Stomach (tissue), 4 donors: ENCODE data around the gene NAB2.

Experiments used
- EP300 ChIP-seq: sonication (generic); formaldehyde crosslinking; IDR thresholded peaks from one replicate; pipeline ENCODE4 v1.6.1; 2017; ENCODE audit warnings: antibody characterized with exemption
- POLR2AphosphoS5 ChIP-seq, 3 donors: sonication (generic); formaldehyde crosslinking; IDR thresholded peaks; one replicate each; pipeline ENCODE4 v1.6.1; 2016; ENCODE audit warnings: antibody characterized with exemption in 3 of 3
- TF ChIP-seq, protein P1 (sequence below), 7 experiments: fragments of 450-650 bp in 4 of 7; fragments of 200-600 bp in 3 of 7; sonication (generic) in 3 of 7; IDR thresholded peaks; one replicate each; pipeline ENCODE4 v1.5.1; 2016 to 2019; ENCODE audit warnings: antibody characterized with exemption in 7 of 7, control low read depth in 2 of 7, mild to moderate bottlenecking in 1 of 7

DNA sequence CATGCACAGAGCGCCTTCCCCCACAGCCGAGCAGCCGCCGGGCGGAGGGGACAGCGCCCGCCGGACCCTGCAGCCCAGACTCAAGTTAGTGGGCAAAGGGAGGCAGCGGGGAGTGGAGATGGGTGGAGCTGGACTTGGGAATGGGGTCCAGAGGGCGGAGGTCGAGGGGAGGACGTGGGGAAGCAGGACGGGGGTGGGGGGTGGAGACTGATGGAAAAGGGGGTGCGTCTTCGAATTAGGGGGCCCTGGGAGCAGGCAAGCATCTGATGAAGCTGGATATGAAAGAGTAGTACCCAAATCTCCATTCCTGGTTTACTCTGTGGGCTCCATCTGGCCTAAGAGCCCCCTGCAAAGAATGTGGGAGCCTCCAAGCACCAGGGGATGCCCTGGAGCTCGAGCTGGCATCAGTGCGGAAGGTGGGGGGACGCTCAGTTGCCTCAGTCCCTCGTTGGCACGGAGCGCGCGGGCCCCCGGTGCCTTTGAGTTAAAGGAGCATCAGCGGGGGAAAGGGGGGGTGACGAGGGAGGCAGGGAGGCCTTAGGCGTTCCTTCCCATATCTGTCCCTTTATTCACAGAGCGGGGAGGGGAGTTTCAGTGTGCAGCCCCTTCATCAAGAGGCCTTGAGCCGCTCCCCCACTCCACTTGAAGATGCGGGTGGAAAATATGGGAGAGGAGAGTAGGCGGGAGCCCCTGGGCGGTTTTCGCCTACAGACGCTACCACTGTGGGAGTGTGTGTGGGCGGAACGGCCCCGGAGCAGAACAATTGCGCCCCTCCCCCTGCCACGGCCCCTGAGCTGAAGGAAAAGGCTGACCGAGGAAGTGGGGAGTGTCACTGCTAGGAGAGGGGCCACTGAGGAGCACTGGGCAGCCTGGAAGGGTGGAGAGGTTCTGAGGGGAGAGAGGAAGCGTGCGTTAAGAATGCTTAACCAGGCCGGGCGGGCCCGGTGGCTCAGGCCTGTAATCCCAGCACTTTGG lies 644 bp downstream of the NAB2 start:
- TF ChIP-seq, protein P1, sequence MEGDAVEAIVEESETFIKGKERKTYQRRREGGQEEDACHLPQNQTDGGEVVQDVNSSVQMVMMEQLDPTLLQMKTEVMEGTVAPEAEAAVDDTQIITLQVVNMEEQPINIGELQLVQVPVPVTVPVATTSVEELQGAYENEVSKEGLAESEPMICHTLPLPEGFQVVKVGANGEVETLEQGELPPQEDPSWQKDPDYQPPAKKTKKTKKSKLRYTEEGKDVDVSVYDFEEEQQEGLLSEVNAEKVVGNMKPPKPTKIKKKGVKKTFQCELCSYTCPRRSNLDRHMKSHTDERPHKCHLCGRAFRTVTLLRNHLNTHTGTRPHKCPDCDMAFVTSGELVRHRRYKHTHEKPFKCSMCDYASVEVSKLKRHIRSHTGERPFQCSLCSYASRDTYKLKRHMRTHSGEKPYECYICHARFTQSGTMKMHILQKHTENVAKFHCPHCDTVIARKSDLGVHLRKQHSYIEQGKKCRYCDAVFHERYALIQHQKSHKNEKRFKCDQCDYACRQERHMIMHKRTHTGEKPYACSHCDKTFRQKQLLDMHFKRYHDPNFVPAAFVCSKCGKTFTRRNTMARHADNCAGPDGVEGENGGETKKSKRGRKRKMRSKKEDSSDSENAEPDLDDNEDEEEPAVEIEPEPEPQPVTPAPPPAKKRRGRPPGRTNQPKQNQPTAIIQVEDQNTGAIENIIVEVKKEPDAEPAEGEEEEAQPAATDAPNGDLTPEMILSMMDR (IDR thresholded peaks at IDR 0.05) = no peak
- no peak for TF ChIP-seq EP300
- TF ChIP-seq POLR2AphosphoS5 (IDR thresholded peaks at IDR 0.05) = peak; percentile 34 to 66 (median 57)
